OCI-LY3 (cell line): Measurements from ENCODE around the gene PIRT.

Experiments
- EZH2phosphoT487 ChIP-seq: fragments of 200-600 bp; shearing (Covaris generic); IDR thresholded peaks from 2 replicates; pipeline ENCODE4 v1.6.1; 2018; ENCODE audit warnings: antibody characterized with exemption, mixed run types, low read depth
- TF ChIP-seq, protein P1 (sequence below): fragments of 200-600, 300-600 bp; sonication (generic); IDR thresholded peaks from 2 replicates; pipeline ENCODE4 v1.5.1; 2014; ENCODE audit warnings: antibody characterized with exemption, low read length, low read depth

DNA sequence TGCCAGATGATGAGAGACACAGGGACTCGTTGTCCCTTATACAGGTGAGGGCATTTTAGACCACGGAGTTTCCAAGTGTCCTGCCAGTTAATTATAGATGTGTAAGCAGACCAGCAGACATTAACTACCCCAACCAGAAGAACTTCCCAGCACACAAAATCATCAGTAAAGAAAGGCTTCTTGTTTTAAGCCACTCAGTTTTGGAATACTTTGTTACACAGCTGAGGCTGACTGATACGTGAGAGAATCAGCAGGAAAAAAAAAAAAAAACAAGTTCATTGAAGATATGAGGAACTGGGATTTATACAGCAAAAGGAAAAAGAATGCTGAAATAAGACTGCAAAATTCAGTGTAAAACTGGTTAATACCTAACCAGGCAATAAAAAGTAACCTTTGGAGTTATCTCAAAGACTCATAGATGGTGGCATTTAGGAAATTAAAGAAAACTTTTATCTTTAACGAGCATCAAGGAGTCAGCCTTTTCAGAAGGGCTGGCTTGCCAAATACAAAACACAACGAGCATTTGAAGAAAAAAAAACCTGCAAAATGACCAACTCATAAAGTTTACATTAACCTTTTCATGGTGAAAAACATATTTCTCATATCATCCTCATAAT, 62.0 kb downstream of the PIRT start:
- TF ChIP-seq, protein P1, sequence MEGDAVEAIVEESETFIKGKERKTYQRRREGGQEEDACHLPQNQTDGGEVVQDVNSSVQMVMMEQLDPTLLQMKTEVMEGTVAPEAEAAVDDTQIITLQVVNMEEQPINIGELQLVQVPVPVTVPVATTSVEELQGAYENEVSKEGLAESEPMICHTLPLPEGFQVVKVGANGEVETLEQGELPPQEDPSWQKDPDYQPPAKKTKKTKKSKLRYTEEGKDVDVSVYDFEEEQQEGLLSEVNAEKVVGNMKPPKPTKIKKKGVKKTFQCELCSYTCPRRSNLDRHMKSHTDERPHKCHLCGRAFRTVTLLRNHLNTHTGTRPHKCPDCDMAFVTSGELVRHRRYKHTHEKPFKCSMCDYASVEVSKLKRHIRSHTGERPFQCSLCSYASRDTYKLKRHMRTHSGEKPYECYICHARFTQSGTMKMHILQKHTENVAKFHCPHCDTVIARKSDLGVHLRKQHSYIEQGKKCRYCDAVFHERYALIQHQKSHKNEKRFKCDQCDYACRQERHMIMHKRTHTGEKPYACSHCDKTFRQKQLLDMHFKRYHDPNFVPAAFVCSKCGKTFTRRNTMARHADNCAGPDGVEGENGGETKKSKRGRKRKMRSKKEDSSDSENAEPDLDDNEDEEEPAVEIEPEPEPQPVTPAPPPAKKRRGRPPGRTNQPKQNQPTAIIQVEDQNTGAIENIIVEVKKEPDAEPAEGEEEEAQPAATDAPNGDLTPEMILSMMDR = no peak
- TF ChIP-seq EZH2phosphoT487 = no peak
